HG02884 (cell line): ENCODE measurements around the gene DENND6A.
A peak's percentile ranks its signal among the peaks of the same experiment; 100 is the strongest.
"Not testable (repeated sequence)": the region's sequence is repeated elsewhere in the genome, so short reads cannot be mapped to it uniquely, and the experiment has no call there.

Experiments used
- ATAC-seq: cut with Tn5 transposase; IDR thresholded peaks from one replicate; pipeline ENCODE4 v1.9.1; 2021; ENCODE audit warnings: mild to moderate bottlenecking, moderate library complexity; ENCODE audit not compliant: unreplicated experiment

The DENND6A gene

GRCh38 chr3:57692396-57693147 lies at the start of gene DENND6A:
Gene DENND6A, minus strand, starts transcription at chr3:57693077. Its CDS starts 59 bp downstream, at chr3:57693018.
- ATAC-seq, result peak; percentile 75

- ATAC-seq, result no peak
Observed at GRCh38 chr3:57740027-57740426, 47.1 kb upstream of the DENND6A start.

- ATAC-seq, result no peak
Observed at GRCh38 chr3:57738391-57738790, 45.5 kb upstream of the DENND6A start.

GRCh38 chr3:57737840-57738239 lies 45.0 kb upstream of the DENND6A start:
- no peak for ATAC-seq

GRCh38 chr3:57735405-57735804 lies 42.5 kb upstream of the DENND6A start:
- ATAC-seq, result no peak

- ATAC-seq, result no peak
Observed at GRCh38 chr3:57733790-57734189, 40.9 kb upstream of the DENND6A start.

GRCh38 chr3:57731311-57731710 lies 38.4 kb upstream of the DENND6A start:
- ATAC-seq, result no peak

GRCh38 chr3:57730682-57731081 lies 37.8 kb upstream of the DENND6A start:
- no peak for ATAC-seq

- ATAC-seq, result no peak
Observed at GRCh38 chr3:57729334-57730045, 36.6 kb upstream of the DENND6A start.

GRCh38 chr3:57727106-57727505 lies 34.2 kb upstream of the DENND6A start:
- no peak for ATAC-seq

- no peak for ATAC-seq
Observed at GRCh38 chr3:57726397-57726796, 33.5 kb upstream of the DENND6A start.

GRCh38 chr3:57718118-57718517 lies 25.2 kb upstream of the DENND6A start:
- ATAC-seq, result no peak

- ATAC-seq, result no peak
Observed at GRCh38 chr3:57717205-57717868, 24.5 kb upstream of the DENND6A start.

GRCh38 chr3:57715686-57716085 lies 22.8 kb upstream of the DENND6A start:
- no peak for ATAC-seq

GRCh38 chr3:57709559-57709958 lies 16.7 kb upstream of the DENND6A start:
- no peak for ATAC-seq

- no peak for ATAC-seq
Observed at GRCh38 chr3:57709031-57709430, 16.2 kb upstream of the DENND6A start.

GRCh38 chr3:57706462-57706861 lies 13.6 kb upstream of the DENND6A start:
- no peak for ATAC-seq

GRCh38 chr3:57705351-57705750 lies 12.5 kb upstream of the DENND6A start:
- not testable (repeated sequence) for ATAC-seq

GRCh38 chr3:57701781-57702180 lies 8.9 kb upstream of the DENND6A start:
- ATAC-seq, result no peak

- no peak for ATAC-seq
Observed at GRCh38 chr3:57700737-57701136, 7.9 kb upstream of the DENND6A start.

- no peak for ATAC-seq
Observed at GRCh38 chr3:57699591-57699990, 6.7 kb upstream of the DENND6A start.

- ATAC-seq, result no peak
Observed at GRCh38 chr3:57696801-57697321, 4.0 kb upstream of the DENND6A start.
